Endothelial cell of umbilical vein (primary cell): ENCODE measurements around the gene DIP2B. TPM values are rescaled to one million over a fixed set of nuclear protein-coding genes. Genes with fewer than 3 reads are reported as not detected.

Experiments
- BruUV-seq: library from RNA; stranded (reverse); fragments of 400-500 nt; replicated peaks from 2 replicates; lab custom pipeline; 2021; lab: Mats Ljungman, UMichigan
- CTCF ChIA-PET: fragments of 300-600, 350-600 bp; sonication (Branson Sonifier 250); formaldehyde crosslinking; loops from one replicate; lab custom pipeline; 2021; ENCODE audit warnings: antibody characterized with exemption, inconsistent platforms; lab: Charles Lee
- POLR2A ChIA-PET: fragments of 300-600, 350-600 bp; sonication (Branson Sonifier 250); formaldehyde crosslinking; loops from one replicate; lab custom pipeline; 2021; ENCODE audit warnings: antibody characterized with exemption, inconsistent platforms; lab: Charles Lee
- DNase-seq: peaks from one replicate; pipeline ENCODE4 v3.0.0-alpha.2; 2011; ENCODE audit warnings: low read depth, low spot score
- FAIRE-seq: peaks from 2 replicates; lab custom pipeline; 2011; peaks lifted over from hg19 to GRCh38; lab: Jason Lieb, UNC
- H2AFZ ChIP-seq: 2 replicates; pipeline ENCODE4 v1.6.0; 2012; ENCODE audit warnings: low read depth, low read length, control low read depth, inconsistent platforms
- H3K27ac ChIP-seq: 2 replicates; pipeline ENCODE4 v1.5.1; 2011; ENCODE audit warnings: low read depth, mild to moderate bottlenecking, control low read depth, low read length, moderate library complexity; ENCODE audit not compliant: insufficient read depth
- H3K27me3 ChIP-seq, 2 experiments: 2 replicates each; pipeline versions ENCODE4 v1.6.0 to v1.6.1; 2011; ENCODE audit warnings: low read length in 2 of 2, mixed read lengths in 1 of 2; ENCODE audit not compliant: control insufficient read depth in 2 of 2, insufficient read depth in 2 of 2
- H3K36me3 ChIP-seq, 2 experiments: 2 replicates in 1 of 2; 3 replicates in 1 of 2; pipeline ENCODE4 v1.5.1; 2011; ENCODE audit warnings: low read length in 2 of 2, mild to moderate bottlenecking in 1 of 2, moderate library complexity in 1 of 2; ENCODE audit not compliant: control insufficient read depth in 2 of 2, insufficient read depth in 2 of 2; ENCODE audit errors: extremely low read depth in 1 of 2
- H3K4me1 ChIP-seq: 3 replicates; pipeline ENCODE4 v1.5.1; 2011; ENCODE audit warnings: mild to moderate bottlenecking, low read length; ENCODE audit not compliant: control insufficient read depth, insufficient read depth; ENCODE audit errors: extremely low read depth
- H3K4me2 ChIP-seq: 2 replicates; pipeline ENCODE4 v1.6.1; 2011; ENCODE audit warnings: low read length, control low read depth, mixed read lengths; ENCODE audit not compliant: insufficient read depth
- H3K4me3 ChIP-seq, 3 experiments: fragments of 200-600 bp in 1 of 3; sonication (generic), shearing (Covaris generic) in 1 of 3; replicated peaks in 1 of 3; 2 replicates each; pipeline ENCODE4 v1.5.1; 2011 to 2016; ENCODE audit warnings: control low read depth in 3 of 3, low read length in 3 of 3, mild to moderate bottlenecking in 2 of 3, inconsistent platforms in 1 of 3, low read depth in 1 of 3, moderate library complexity in 1 of 3; ENCODE audit not compliant: insufficient read depth in 1 of 3
- H3K79me2 ChIP-seq: 2 replicates; pipeline ENCODE4 v1.6.0; 2012; ENCODE audit warnings: low read length, inconsistent platforms; ENCODE audit not compliant: control insufficient read depth, insufficient read depth
- H3K9ac ChIP-seq: replicated peaks from 2 replicates; pipeline ENCODE3; 2011; ENCODE audit warnings: low read length, control low read depth; ENCODE audit not compliant: insufficient read depth; ENCODE audit errors: extremely low read depth
- H3K9me1 ChIP-seq: replicated peaks from 3 replicates; pipeline ENCODE4 v1.6.0; 2011; ENCODE audit warnings: mild to moderate bottlenecking, low read length; ENCODE audit not compliant: control insufficient read depth, insufficient read depth; ENCODE audit errors: extremely low read depth
- H3K9me3 ChIP-seq: replicated peaks from 2 replicates; pipeline ENCODE4 v1.5.1; 2012; ENCODE audit warnings: low read length, inconsistent platforms; ENCODE audit not compliant: control insufficient read depth, insufficient read depth
- H4K20me1 ChIP-seq: replicated peaks from 2 replicates; pipeline ENCODE3; 2011; ENCODE audit warnings: mild to moderate bottlenecking, low read length; ENCODE audit not compliant: control insufficient read depth, insufficient read depth; ENCODE audit errors: extremely low read depth
- CTCF ChIP-seq, 2 donors: IDR thresholded peaks; 1 replicate in 1 of 2; 2 replicates in 1 of 2; pipeline ENCODE4 v1.5.1; 2011; ENCODE audit warnings: low read length in 2 of 2, mild to moderate bottlenecking in 2 of 2, moderate library complexity in 2 of 2, control low read depth in 1 of 2, inconsistent platforms in 1 of 2, low read depth in 1 of 2; ENCODE audit not compliant: insufficient read depth in 1 of 2; ENCODE audit errors: extremely low read depth in 1 of 2
- EZH2 ChIP-seq: IDR thresholded peaks from 2 replicates; pipeline ENCODE4 v1.6.1; 2012; ENCODE audit warnings: borderline replicate concordance, low read depth, mild to moderate bottlenecking, moderate library complexity, low read length, inconsistent platforms; ENCODE audit not compliant: severe bottlenecking
- FOS ChIP-seq: IDR thresholded peaks from 2 replicates; pipeline ENCODE4 v1.6.1; 2011; ENCODE audit warnings: mild to moderate bottlenecking, low read length, moderate library complexity, borderline replicate concordance; ENCODE audit not compliant: insufficient read depth
- GATA2 ChIP-seq: IDR thresholded peaks from 2 replicates; pipeline ENCODE4 v1.7.0; 2011; ENCODE audit warnings: low read depth, mild to moderate bottlenecking, moderate library complexity, mixed read lengths, low read length; ENCODE audit not compliant: insufficient read length, insufficient read depth
- JUN ChIP-seq: IDR thresholded peaks from 2 replicates; pipeline ENCODE4 v1.6.1; 2011; ENCODE audit warnings: borderline replicate concordance, low read depth; ENCODE audit not compliant: insufficient read length, insufficient read depth
- MAX ChIP-seq: IDR thresholded peaks from 2 replicates; pipeline ENCODE4 v1.6.1; 2011; ENCODE audit not compliant: insufficient read depth, insufficient read length
- MYC ChIP-seq: IDR thresholded peaks from one replicate; pipeline ENCODE4 v1.6.1; 2011; ENCODE audit warnings: mild to moderate bottlenecking, low read depth, low read length
- POLR2A ChIP-seq: IDR thresholded peaks from 2 replicates; pipeline ENCODE4 v1.6.1; 2012; ENCODE audit warnings: low read depth, mild to moderate bottlenecking, control low read depth, low read length
- POLR2AphosphoS5 ChIP-seq: IDR thresholded peaks from 2 replicates; pipeline ENCODE4 v1.6.1; 2012; ENCODE audit warnings: low read depth, mild to moderate bottlenecking, control low read depth, low read length, moderate library complexity; ENCODE audit not compliant: insufficient read depth
- dilution Hi-C: fragments of 300-500 bp; cut with MboI; formaldehyde crosslinking; loops from one replicate; pipeline ENCODE4 v1.15.0; 2019; ENCODE audit warnings: low sequenced_read_pairs; ENCODE audit not compliant: extremely low pct_ligation_motif_present
- intact Hi-C: fragments of 100-400 bp; cut with micrococcal nuclease; formaldehyde crosslinking; loops from one replicate; pipeline ENCODE4 v1.10.0; 2022
- polyA plus RNA-seq, 4 experiments: library from polyadenylated mRNA; depleted of rRNA in 3 of 4; stranded (reverse) in 3 of 4; unstranded in 1 of 4; fragments of >200 nt; gene quantifications; 2 replicates each; pipeline versions ENCODE4 v1.2.1 to v1.2.3, GENCODE V29; 2011 to 2012; ENCODE audit warnings: missing spikeins in 1 of 4
- total RNA-seq: library from RNA; stranded (reverse); gene quantifications from 2 replicates; pipeline ENCODE4 v1.2.3, GENCODE V29; 2021

Gene DIP2B
- total and polyA plus RNA-seq, 2 donors (not counting 3 experiments of a cell fraction or from before 2014, with no cell fraction given), result 14.5 to 28.0 TPM

- H4K20me1 ChIP-seq, result peaks cover 4% of the 10 kb centered on the region
- no peak overlapping the region for H2AFZ ChIP-seq
- H3K4me1 ChIP-seq, result peaks cover 8% of the 10 kb centered on the region
- intact Hi-C loops (no loop called here), dilution Hi-C loops (no loop called here)
- POLR2A ChIA-PET, result no interaction called here
- FAIRE-seq (no peak), DNase-seq (no peak)
- no peaks in the 10 kb centered on the region for H3K9me3 ChIP-seq
- no peak overlapping the region for H3K4me3 ChIP-seq
- TF ChIP-seq MYC (no peak), EZH2 (no peak), POLR2A (no peak), POLR2AphosphoS5 (no peak), GATA2 (no peak), FOS (no peak), MAX (no peak), CTCF (IDR thresholded peaks at IDR 0.05; ENCODE audit: extremely low read depth in 1 of 2, insufficient read depth in 1 of 2, low read depth in 1 of 2, low read length in 2 of 2) (no peak), JUN (no peak)
- no peaks in the 10 kb centered on the region for H3K36me3 ChIP-seq
- no peak overlapping the region for H3K4me2 ChIP-seq
- CTCF ChIA-PET, result interaction anchor here (1.0 to 1.5 kb wide), 2 partner anchors 12 to 22 kb away, joined by 4 to 8 read pairs; no protein-coding TSS in a partner anchor
- H3K9me1 ChIP-seq, result no peaks in the 10 kb centered on the region
- no peak overlapping the region for H3K27ac ChIP-seq
- no peaks in the 10 kb centered on the region for H3K27me3 ChIP-seq
- BruUV-seq, result no TSS peak
- no peak overlapping the region for H3K9ac ChIP-seq
- peaks cover 6% of the 10 kb centered on the region for H3K79me2 ChIP-seq
Observed at GRCh38 chr12:50615907-50616296, 111.1 kb downstream of the DIP2B start.
